Neural cell (in vitro differentiated cells): ENCODE measurements around the gene POU2F2.

Source experiments
- EP300 ChIP-seq: fragments of 450-650 bp; conservative IDR thresholded peaks from 2 replicates; pipeline ENCODE4 v1.6.1; 2014; ENCODE audit warnings: antibody characterized with exemption, mild to moderate bottlenecking, moderate library complexity; ENCODE audit not compliant: poor library complexity, severe bottlenecking
- EZH2 ChIP-seq: fragments of 200-600, 300-800 bp; shearing (Covaris generic), sonication (generic); IDR thresholded peaks from 2 replicates; pipeline ENCODE4 v1.6.1; 2014; ENCODE audit warnings: antibody characterized with exemption, low read length, borderline replicate concordance, mild to moderate bottlenecking; ENCODE audit not compliant: insufficient read depth, poor library complexity, severe bottlenecking
- MXI1 ChIP-seq: fragments of 450-650 bp; conservative IDR thresholded peaks from 2 replicates; pipeline ENCODE4 v1.6.1; 2014; ENCODE audit warnings: antibody characterized with exemption, mild to moderate bottlenecking; ENCODE audit not compliant: poor library complexity, severe bottlenecking
- POLR2AphosphoS5 ChIP-seq: IDR thresholded peaks from 2 replicates; pipeline ENCODE4 v1.6.1; 2012
- RAD21 ChIP-seq: fragments of 450-650 bp; conservative IDR thresholded peaks from 2 replicates; pipeline ENCODE4 v1.6.1; 2014; ENCODE audit warnings: antibody characterized with exemption, mild to moderate bottlenecking, moderate library complexity
- TAF1 ChIP-seq: IDR thresholded peaks from 2 replicates; pipeline ENCODE4 v1.6.1; 2012; ENCODE audit warnings: low read depth
- TF ChIP-seq, protein P1 (sequence below): fragments of 450-650 bp; IDR thresholded peaks from 2 replicates; pipeline ENCODE4 v1.5.1; 2014; ENCODE audit warnings: antibody characterized with exemption, mild to moderate bottlenecking, moderate library complexity; ENCODE audit not compliant: poor library complexity, severe bottlenecking
- TF ChIP-seq, protein P2 (sequence below): IDR thresholded peaks from 2 replicates; pipeline ENCODE4 v1.6.1; 2012; ENCODE audit warnings: borderline replicate concordance

DNA sequence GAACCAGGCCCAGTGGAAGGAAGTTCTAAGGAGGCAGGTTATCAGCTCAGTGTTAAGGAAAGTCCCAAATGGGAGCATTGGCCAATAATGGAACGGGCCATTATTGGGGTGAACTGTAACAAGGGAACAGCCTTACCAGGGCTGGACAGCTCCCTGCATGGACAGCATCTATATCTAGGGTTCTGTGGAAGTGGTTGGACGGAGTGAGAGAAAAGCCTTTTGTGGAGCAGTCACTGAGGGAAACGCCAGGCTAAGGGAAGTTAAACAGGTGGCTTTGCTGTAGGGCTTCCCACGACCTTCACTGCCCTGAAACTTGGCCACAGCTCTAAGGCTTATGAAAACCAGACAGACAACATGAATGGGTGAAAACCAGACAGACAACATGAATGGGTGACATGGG is 17.0 kb downstream of the POU2F2 start:
- no peak for TF ChIP-seq POLR2AphosphoS5
- TF ChIP-seq, protein P1, sequence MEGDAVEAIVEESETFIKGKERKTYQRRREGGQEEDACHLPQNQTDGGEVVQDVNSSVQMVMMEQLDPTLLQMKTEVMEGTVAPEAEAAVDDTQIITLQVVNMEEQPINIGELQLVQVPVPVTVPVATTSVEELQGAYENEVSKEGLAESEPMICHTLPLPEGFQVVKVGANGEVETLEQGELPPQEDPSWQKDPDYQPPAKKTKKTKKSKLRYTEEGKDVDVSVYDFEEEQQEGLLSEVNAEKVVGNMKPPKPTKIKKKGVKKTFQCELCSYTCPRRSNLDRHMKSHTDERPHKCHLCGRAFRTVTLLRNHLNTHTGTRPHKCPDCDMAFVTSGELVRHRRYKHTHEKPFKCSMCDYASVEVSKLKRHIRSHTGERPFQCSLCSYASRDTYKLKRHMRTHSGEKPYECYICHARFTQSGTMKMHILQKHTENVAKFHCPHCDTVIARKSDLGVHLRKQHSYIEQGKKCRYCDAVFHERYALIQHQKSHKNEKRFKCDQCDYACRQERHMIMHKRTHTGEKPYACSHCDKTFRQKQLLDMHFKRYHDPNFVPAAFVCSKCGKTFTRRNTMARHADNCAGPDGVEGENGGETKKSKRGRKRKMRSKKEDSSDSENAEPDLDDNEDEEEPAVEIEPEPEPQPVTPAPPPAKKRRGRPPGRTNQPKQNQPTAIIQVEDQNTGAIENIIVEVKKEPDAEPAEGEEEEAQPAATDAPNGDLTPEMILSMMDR = no peak
- no peak for TF ChIP-seq RAD21
- TF ChIP-seq EZH2 = no peak
- TF ChIP-seq, protein P2, sequence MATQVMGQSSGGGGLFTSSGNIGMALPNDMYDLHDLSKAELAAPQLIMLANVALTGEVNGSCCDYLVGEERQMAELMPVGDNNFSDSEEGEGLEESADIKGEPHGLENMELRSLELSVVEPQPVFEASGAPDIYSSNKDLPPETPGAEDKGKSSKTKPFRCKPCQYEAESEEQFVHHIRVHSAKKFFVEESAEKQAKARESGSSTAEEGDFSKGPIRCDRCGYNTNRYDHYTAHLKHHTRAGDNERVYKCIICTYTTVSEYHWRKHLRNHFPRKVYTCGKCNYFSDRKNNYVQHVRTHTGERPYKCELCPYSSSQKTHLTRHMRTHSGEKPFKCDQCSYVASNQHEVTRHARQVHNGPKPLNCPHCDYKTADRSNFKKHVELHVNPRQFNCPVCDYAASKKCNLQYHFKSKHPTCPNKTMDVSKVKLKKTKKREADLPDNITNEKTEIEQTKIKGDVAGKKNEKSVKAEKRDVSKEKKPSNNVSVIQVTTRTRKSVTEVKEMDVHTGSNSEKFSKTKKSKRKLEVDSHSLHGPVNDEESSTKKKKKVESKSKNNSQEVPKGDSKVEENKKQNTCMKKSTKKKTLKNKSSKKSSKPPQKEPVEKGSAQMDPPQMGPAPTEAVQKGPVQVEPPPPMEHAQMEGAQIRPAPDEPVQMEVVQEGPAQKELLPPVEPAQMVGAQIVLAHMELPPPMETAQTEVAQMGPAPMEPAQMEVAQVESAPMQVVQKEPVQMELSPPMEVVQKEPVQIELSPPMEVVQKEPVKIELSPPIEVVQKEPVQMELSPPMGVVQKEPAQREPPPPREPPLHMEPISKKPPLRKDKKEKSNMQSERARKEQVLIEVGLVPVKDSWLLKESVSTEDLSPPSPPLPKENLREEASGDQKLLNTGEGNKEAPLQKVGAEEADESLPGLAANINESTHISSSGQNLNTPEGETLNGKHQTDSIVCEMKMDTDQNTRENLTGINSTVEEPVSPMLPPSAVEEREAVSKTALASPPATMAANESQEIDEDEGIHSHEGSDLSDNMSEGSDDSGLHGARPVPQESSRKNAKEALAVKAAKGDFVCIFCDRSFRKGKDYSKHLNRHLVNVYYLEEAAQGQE = no peak
- TF ChIP-seq EP300 = no peak
- no peak for TF ChIP-seq MXI1
- no peak for TF ChIP-seq TAF1
